Astrocyte (in vitro differentiated cells and primary cell): ENCODE results near the gene HCN1. TPM values are rescaled to one million over a fixed set of nuclear protein-coding genes. Genes with fewer than 3 reads are reported as not detected.

Experiments
- DNase-seq: peaks from one replicate; pipeline ENCODE4 v3.0.0-alpha.2; 2010; ENCODE audit warnings: low read depth
- FAIRE-seq: peaks from 2 replicates; lab custom pipeline; 2011; peaks lifted over from hg19 to GRCh38; lab: Jason Lieb, UNC
- H2AFZ ChIP-seq: 2 replicates; pipeline ENCODE4 v1.6.0; 2012; ENCODE audit warnings: low read depth, low read length, inconsistent platforms
- H3K27ac ChIP-seq: 2 replicates; pipeline ENCODE4 v1.5.1; 2011; ENCODE audit warnings: low read depth, low read length, inconsistent platforms
- H3K27me3 ChIP-seq: 2 replicates; pipeline ENCODE4 v1.6.0; 2011; ENCODE audit warnings: low read length, inconsistent platforms; ENCODE audit not compliant: insufficient read depth
- H3K36me3 ChIP-seq: 2 replicates; pipeline ENCODE4 v1.5.1; 2011; ENCODE audit warnings: low read length, inconsistent platforms; ENCODE audit not compliant: insufficient read depth
- H3K4me1 ChIP-seq: 2 replicates; pipeline ENCODE4 v1.5.1; 2011; ENCODE audit warnings: low read length, inconsistent platforms; ENCODE audit not compliant: insufficient read depth
- H3K4me2 ChIP-seq: 2 replicates; pipeline ENCODE4 v1.6.0; 2012; ENCODE audit warnings: low read length, inconsistent platforms
- H3K4me3 ChIP-seq: 2 replicates; pipeline ENCODE4 v1.5.1; 2011; ENCODE audit warnings: low read depth, mild to moderate bottlenecking, low read length, inconsistent platforms; ENCODE audit not compliant: insufficient read depth
- H3K79me2 ChIP-seq: 2 replicates; pipeline ENCODE4 v1.6.0; 2012; ENCODE audit warnings: mild to moderate bottlenecking, low read length, inconsistent platforms; ENCODE audit not compliant: insufficient read depth
- H3K9ac ChIP-seq: 2 replicates; pipeline ENCODE4 v1.6.0; 2012; ENCODE audit warnings: mild to moderate bottlenecking, low read length, inconsistent platforms
- H3K9me3 ChIP-seq: 2 replicates; pipeline ENCODE4 v1.5.1; 2012; ENCODE audit warnings: low read depth, mild to moderate bottlenecking, low read length, inconsistent platforms; ENCODE audit not compliant: insufficient read depth
- H4K20me1 ChIP-seq: 2 replicates; pipeline ENCODE4 v1.6.0; 2012; ENCODE audit warnings: low read length, inconsistent platforms; ENCODE audit not compliant: insufficient read depth
- H3K27ac Mint-ChIP-seq: one replicate; pipeline ENCODE4 v1.8.0; 2021; ENCODE audit warnings: mild to moderate bottlenecking, mixed read lengths; ENCODE audit not compliant: unreplicated experiment
- H3K27me3 Mint-ChIP-seq: one replicate; pipeline ENCODE4 v1.8.0; 2021; ENCODE audit warnings: low read depth, mixed read lengths; ENCODE audit not compliant: unreplicated experiment
- H3K36me3 Mint-ChIP-seq: one replicate; pipeline ENCODE4 v1.8.0; 2021; ENCODE audit warnings: low read depth, mixed read lengths; ENCODE audit not compliant: unreplicated experiment
- H3K4me1 Mint-ChIP-seq: one replicate; pipeline ENCODE4 v1.8.0; 2021; ENCODE audit warnings: low read depth, mixed read lengths; ENCODE audit not compliant: unreplicated experiment
- H3K4me3 Mint-ChIP-seq: one replicate; pipeline ENCODE4 v1.8.0; 2021; ENCODE audit warnings: mild to moderate bottlenecking, moderate library complexity, mixed read lengths; ENCODE audit not compliant: unreplicated experiment
- H3K9me3 Mint-ChIP-seq: one replicate; pipeline ENCODE4 v1.8.0; 2021; ENCODE audit warnings: mild to moderate bottlenecking, mixed read lengths; ENCODE audit not compliant: unreplicated experiment
- CTCF ChIP-seq: IDR thresholded peaks from 2 replicates; pipeline ENCODE4 v1.5.1; 2011; ENCODE audit warnings: low read depth, mild to moderate bottlenecking, inconsistent platforms, low read length, moderate library complexity; ENCODE audit not compliant: insufficient read depth
- EZH2 ChIP-seq: IDR thresholded peaks from 2 replicates; pipeline ENCODE4 v1.6.1; 2012; ENCODE audit warnings: mild to moderate bottlenecking, low read length, inconsistent platforms; ENCODE audit not compliant: insufficient read depth
- total RNA-seq: library from RNA; stranded (reverse); gene quantifications from 2 replicates; pipeline ENCODE4 v1.2.1, GENCODE V29; 2021

Gene HCN1
- total RNA-seq, 1 donor from 2014 or later: 0.11 TPM

- H3K4me1 Mint-ChIP-seq: peaks cover 4% of the 10 kb centered on the region
- H3K27ac Mint-ChIP-seq: no peak overlapping the region
- no peak overlapping the region for H2AFZ ChIP-seq
- H3K27me3 ChIP-seq: peaks cover 8% of the 10 kb centered on the region
- no peaks in the 10 kb centered on the region for H3K9me3 ChIP-seq
- no peaks in the 10 kb centered on the region for H3K79me2 ChIP-seq
- peaks cover 4% of the 10 kb centered on the region for H3K9me3 Mint-ChIP-seq
- no peak overlapping the region for H3K4me3 ChIP-seq
- H3K27ac ChIP-seq: no peak overlapping the region
- H3K4me2 ChIP-seq: no peak overlapping the region
- no peaks in the 10 kb centered on the region for H4K20me1 ChIP-seq
- no peaks in the 10 kb centered on the region for H3K36me3 Mint-ChIP-seq
- DNase-seq (no peak), FAIRE-seq (no peak)
- no peaks in the 10 kb centered on the region for H3K4me1 ChIP-seq
- peaks cover 27% of the 10 kb centered on the region for H3K27me3 Mint-ChIP-seq
- no peak overlapping the region for H3K9ac ChIP-seq
- TF ChIP-seq EZH2: no peak
- TF ChIP-seq CTCF: no peak
- H3K36me3 ChIP-seq: no peaks in the 10 kb centered on the region
- no peak overlapping the region for H3K4me3 Mint-ChIP-seq
Measured at GRCh38 chr5:45692481-45692880, 3.7 kb downstream of the HCN1 start.

GRCh38 chr5:45691656-45692055 lies 4.5 kb downstream of the HCN1 start:
- Histone ChIP-seq H3K36me3 (no peaks in the 10 kb centered on the region), H2AFZ (no peak overlapping the region), H3K9me3 (no peaks in the 10 kb centered on the region), H3K4me2 (no peak overlapping the region), H3K4me3 (no peak overlapping the region), H3K27ac (no peak overlapping the region), H3K79me2 (no peaks in the 10 kb centered on the region), H4K20me1 (no peaks in the 10 kb centered on the region), H3K27me3 (peaks cover 8% of the 10 kb centered on the region), H3K4me1 (no peaks in the 10 kb centered on the region), H3K9ac (no peak overlapping the region)
- no peak for DNase-seq
- H3K27me3 Mint-ChIP-seq: peaks cover 19% of the 10 kb centered on the region
- peaks cover 4% of the 10 kb centered on the region for H3K9me3 Mint-ChIP-seq
- no peak overlapping the region for H3K4me3 Mint-ChIP-seq
- no peak overlapping the region for H3K27ac Mint-ChIP-seq
- no peak for TF ChIP-seq EZH2
- TF ChIP-seq CTCF: no peak
- H3K36me3 Mint-ChIP-seq: no peaks in the 10 kb centered on the region
- no peak for FAIRE-seq
- H3K4me1 Mint-ChIP-seq: peaks cover 4% of the 10 kb centered on the region

GRCh38 chr5:45687701-45688100 lies 8.5 kb downstream of the HCN1 start:
- H2AFZ ChIP-seq: no peak overlapping the region
- H3K27me3 ChIP-seq: no peaks in the 10 kb centered on the region
- H3K4me2 ChIP-seq: no peak overlapping the region
- no peaks in the 10 kb centered on the region for H3K79me2 ChIP-seq
- no peak overlapping the region for H3K27ac ChIP-seq
- FAIRE-seq (no peak), DNase-seq (no peak)
- no peaks in the 10 kb centered on the region for H3K36me3 ChIP-seq
- Mint-ChIP-seq H3K4me3 (no peak overlapping the region), H3K9me3 (peaks cover 2% of the 10 kb centered on the region), H3K36me3 (no peaks in the 10 kb centered on the region), H3K27ac (no peak overlapping the region), H3K4me1 (peaks cover 3% of the 10 kb centered on the region), H3K27me3 (peaks cover 2% of the 10 kb centered on the region)
- H3K4me3 ChIP-seq: no peak overlapping the region
- no peaks in the 10 kb centered on the region for H4K20me1 ChIP-seq
- no peak for TF ChIP-seq EZH2
- TF ChIP-seq CTCF: no peak
- H3K9me3 ChIP-seq: no peaks in the 10 kb centered on the region
- no peaks in the 10 kb centered on the region for H3K4me1 ChIP-seq
- H3K9ac ChIP-seq: no peak overlapping the region
